Natural killer cell (primary cell): ENCODE measurements around the gene RO60. TPM values are rescaled to one million over a fixed set of nuclear protein-coding genes. Genes with fewer than 3 reads are reported as not detected.
A peak's percentile ranks its signal among the peaks of the same experiment; 100 is the strongest.

Experiments used
- ATAC-seq, 3 donors: fragments of 150-1000 bp in 2 of 3; fragments of 200-7000 bp in 1 of 3; cut with Tn5 transposase; 1 replicate in 1 of 3; 2 replicates in 2 of 3; pipeline ENCODE4 v1.10.0; 2021; ENCODE audit warnings: mild to moderate bottlenecking in 2 of 3, moderate library complexity in 2 of 3
- DNase-seq, 2 donors: peaks; one replicate each; pipeline versions ENCODE4 v3.0.0 to v3.0.0-alpha.2; 2013 to 2021; ENCODE audit warnings: mixed read lengths in 1 of 2
- H3K27ac ChIP-seq: one replicate; pipeline ENCODE4 v1.5.1; 2013; ENCODE audit warnings: mild to moderate bottlenecking, low read length
- H3K27me3 ChIP-seq: one replicate; pipeline ENCODE4 v1.6.1; 2013; ENCODE audit warnings: low read length; ENCODE audit not compliant: control insufficient read depth, insufficient read depth
- H3K36me3 ChIP-seq: one replicate; pipeline ENCODE4 v1.6.1; 2013; ENCODE audit warnings: low read length; ENCODE audit not compliant: control insufficient read depth, insufficient read depth
- H3K4me1 ChIP-seq: one replicate; pipeline ENCODE4 v1.6.1; 2013; ENCODE audit warnings: low read length; ENCODE audit not compliant: control insufficient read depth, insufficient read depth
- H3K4me3 ChIP-seq: one replicate; pipeline ENCODE4 v1.5.1; 2013; ENCODE audit warnings: low read length
- H3K9me3 ChIP-seq: one replicate; pipeline ENCODE4 v1.6.1; 2013; ENCODE audit warnings: low read length; ENCODE audit not compliant: control insufficient read depth, insufficient read depth
- H3K27ac Mint-ChIP-seq, 2 donors: one replicate each; pipeline ENCODE4 v1.8.0; 2022; ENCODE audit warnings: mild to moderate bottlenecking in 2 of 2, mixed read lengths in 2 of 2, moderate library complexity in 1 of 2
- H3K27me3 Mint-ChIP-seq, 2 donors: one replicate each; pipeline ENCODE4 v1.8.0; 2022; ENCODE audit warnings: low read depth in 2 of 2, mixed read lengths in 2 of 2
- H3K36me3 Mint-ChIP-seq: one replicate; pipeline ENCODE4 v1.8.0; 2022; ENCODE audit warnings: mixed read lengths
- H3K4me1 Mint-ChIP-seq, 2 donors: one replicate each; pipeline ENCODE4 v1.8.0; 2022; ENCODE audit warnings: mixed read lengths in 2 of 2
- H3K4me3 Mint-ChIP-seq: one replicate; pipeline ENCODE4 v1.8.0; 2022; ENCODE audit warnings: mild to moderate bottlenecking, moderate library complexity, mixed read lengths
- H3K9me3 Mint-ChIP-seq, 2 donors: one replicate each; pipeline ENCODE4 v1.8.0; 2022; ENCODE audit warnings: mixed read lengths in 2 of 2
- WGBS: methylation state at CpG from one replicate; pipeline ENCODE4 v1.1.7; 2013; ENCODE audit warnings: missing lambda C conversion rate; ENCODE audit not compliant: insufficient coverage; 5-methylcytosine and 5-hydroxymethylcytosine counted together
- intact Hi-C: fragments of 100-400 bp; cut with micrococcal nuclease; formaldehyde crosslinking; loops from one replicate; pipeline ENCODE4 v1.14.2; 2022
- total RNA-seq, 4 donors: library from RNA; stranded (reverse); fragments of 120-200 nt in 1 of 4; gene quantifications; one replicate each; pipeline versions ENCODE4 v1.2.3 to v1.2.4, GENCODE V29; 2013 to 2022
- TF ChIP-seq, protein P1 (sequence below): fragments of 200-600 bp; IDR thresholded peaks from one replicate; pipeline ENCODE4 v1.8.0; 2022; ENCODE audit warnings: antibody characterized with exemption

Gene RO60
- total RNA-seq, 3 donors from 2014 or later (not counting 1 experiment from before 2014, with no cell fraction given), result 74.3 to 95.5 (median 78.9) TPM

DNA sequence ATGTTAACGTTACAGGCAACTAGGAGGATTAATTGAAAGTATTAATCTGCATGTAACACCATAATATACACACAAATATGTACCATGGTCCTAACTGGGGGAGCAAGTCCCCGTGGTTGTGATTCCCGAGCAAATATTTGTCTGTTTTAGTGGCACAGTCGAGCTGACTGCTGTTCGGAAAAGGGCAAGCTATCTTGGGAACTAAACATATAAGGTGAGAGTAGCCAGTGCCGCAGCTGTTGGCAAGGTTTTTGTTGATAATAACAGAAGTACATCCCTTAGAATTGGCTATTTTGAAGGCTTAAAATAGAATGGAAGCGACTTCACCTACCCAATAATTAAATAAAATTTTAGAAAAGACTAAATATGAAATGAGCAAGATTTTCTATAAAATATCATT is 45.7 kb upstream of the RO60 start:
- Histone ChIP-seq H3K27me3 (no peaks in the 10 kb centered on the region), H3K4me3 (no peak overlapping the region), H3K27ac (no peak overlapping the region), H3K4me1 (no peaks in the 10 kb centered on the region), H3K36me3 (peaks cover 12% of the 10 kb centered on the region), H3K9me3 (no peaks in the 10 kb centered on the region)
- H3K27ac Mint-ChIP-seq, result no peak overlapping the region
- no peaks in the 10 kb centered on the region for H3K4me1 Mint-ChIP-seq
- no peaks in the 10 kb centered on the region for H3K27me3 Mint-ChIP-seq
- no peaks in the 10 kb centered on the region for H3K9me3 Mint-ChIP-seq
- intact Hi-C loops, result no loop called here
- TF ChIP-seq, protein P1, sequence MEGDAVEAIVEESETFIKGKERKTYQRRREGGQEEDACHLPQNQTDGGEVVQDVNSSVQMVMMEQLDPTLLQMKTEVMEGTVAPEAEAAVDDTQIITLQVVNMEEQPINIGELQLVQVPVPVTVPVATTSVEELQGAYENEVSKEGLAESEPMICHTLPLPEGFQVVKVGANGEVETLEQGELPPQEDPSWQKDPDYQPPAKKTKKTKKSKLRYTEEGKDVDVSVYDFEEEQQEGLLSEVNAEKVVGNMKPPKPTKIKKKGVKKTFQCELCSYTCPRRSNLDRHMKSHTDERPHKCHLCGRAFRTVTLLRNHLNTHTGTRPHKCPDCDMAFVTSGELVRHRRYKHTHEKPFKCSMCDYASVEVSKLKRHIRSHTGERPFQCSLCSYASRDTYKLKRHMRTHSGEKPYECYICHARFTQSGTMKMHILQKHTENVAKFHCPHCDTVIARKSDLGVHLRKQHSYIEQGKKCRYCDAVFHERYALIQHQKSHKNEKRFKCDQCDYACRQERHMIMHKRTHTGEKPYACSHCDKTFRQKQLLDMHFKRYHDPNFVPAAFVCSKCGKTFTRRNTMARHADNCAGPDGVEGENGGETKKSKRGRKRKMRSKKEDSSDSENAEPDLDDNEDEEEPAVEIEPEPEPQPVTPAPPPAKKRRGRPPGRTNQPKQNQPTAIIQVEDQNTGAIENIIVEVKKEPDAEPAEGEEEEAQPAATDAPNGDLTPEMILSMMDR, result no peak
- 90% methylated on average over 4 of the region's 7 CpGs for WGBS
- ATAC-seq (no peak), DNase-seq (no peak)
- H3K36me3 Mint-ChIP-seq, result no peaks in the 10 kb centered on the region
- no peak overlapping the region for H3K4me3 Mint-ChIP-seq

DNA sequence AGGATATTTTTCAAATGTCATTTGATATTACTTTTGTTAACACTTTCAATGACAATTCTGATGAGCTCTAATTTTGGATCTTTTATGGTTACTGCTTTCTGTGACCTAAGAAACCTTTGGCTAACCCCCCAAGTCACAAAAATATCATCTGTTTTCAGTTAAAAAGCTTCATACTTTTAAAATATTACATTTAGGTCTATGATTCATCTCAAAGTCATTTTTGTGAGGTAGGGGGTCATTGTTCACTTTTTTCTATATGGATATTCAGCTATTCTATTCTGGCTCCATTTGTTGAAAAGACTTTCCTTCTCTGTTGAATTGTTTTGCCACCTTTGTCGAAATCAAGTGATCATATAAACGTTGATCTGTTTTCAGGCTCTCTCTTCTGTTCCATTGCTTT is 45.0 kb upstream of the RO60 start:
- TF ChIP-seq, protein P1, result no peak
- no peaks in the 10 kb centered on the region for H3K9me3 Mint-ChIP-seq
- H3K4me3 ChIP-seq, result no peak overlapping the region
- H3K4me1 ChIP-seq, result no peaks in the 10 kb centered on the region
- no peak for ATAC-seq
- H3K27me3 ChIP-seq, result no peaks in the 10 kb centered on the region
- intact Hi-C loops, result no loop called here
- no peaks in the 10 kb centered on the region for H3K4me1 Mint-ChIP-seq
- no peaks in the 10 kb centered on the region for H3K9me3 ChIP-seq
- no peak overlapping the region for H3K4me3 Mint-ChIP-seq
- H3K36me3 ChIP-seq, result peaks cover 12% of the 10 kb centered on the region
- no peaks in the 10 kb centered on the region for H3K36me3 Mint-ChIP-seq
- no peak overlapping the region for H3K27ac ChIP-seq
- H3K27ac Mint-ChIP-seq, result no peak overlapping the region
- H3K27me3 Mint-ChIP-seq, result no peaks in the 10 kb centered on the region
- no peak for DNase-seq
- WGBS, result 88% methylated on average over 2 of the region's 2 CpGs

DNA sequence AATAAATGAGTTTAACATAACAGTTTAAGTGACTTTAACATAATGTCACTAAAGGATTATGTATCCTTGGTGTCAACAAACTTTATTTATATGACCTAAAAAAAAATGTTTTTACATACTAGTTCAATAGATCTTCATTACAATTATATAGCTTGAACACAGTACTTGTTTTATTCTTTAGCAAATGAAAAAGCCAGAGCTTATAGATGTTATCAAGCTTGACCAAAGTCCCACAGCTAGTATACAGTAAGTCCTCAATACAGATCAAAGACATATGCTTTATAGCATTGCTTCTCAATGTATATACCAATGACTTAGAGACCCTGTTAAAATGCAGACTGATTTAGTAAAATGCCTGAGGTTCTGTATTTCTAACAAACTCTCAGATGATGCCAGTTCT is 42.6 kb upstream of the RO60 start:
- Histone ChIP-seq H3K4me3 (no peak overlapping the region), H3K27ac (no peak overlapping the region), H3K9me3 (no peaks in the 10 kb centered on the region), H3K4me1 (no peaks in the 10 kb centered on the region), H3K27me3 (no peaks in the 10 kb centered on the region), H3K36me3 (peaks cover 21% of the 10 kb centered on the region)
- no peak overlapping the region for H3K27ac Mint-ChIP-seq
- H3K27me3 Mint-ChIP-seq, result no peaks in the 10 kb centered on the region
- intact Hi-C loops, result no loop called here
- no peaks in the 10 kb centered on the region for H3K36me3 Mint-ChIP-seq
- TF ChIP-seq, protein P1, result no peak
- H3K9me3 Mint-ChIP-seq, result no peaks in the 10 kb centered on the region
- no peak for DNase-seq
- no peak overlapping the region for H3K4me3 Mint-ChIP-seq
- ATAC-seq, result no peak
- no peaks in the 10 kb centered on the region for H3K4me1 Mint-ChIP-seq

DNA sequence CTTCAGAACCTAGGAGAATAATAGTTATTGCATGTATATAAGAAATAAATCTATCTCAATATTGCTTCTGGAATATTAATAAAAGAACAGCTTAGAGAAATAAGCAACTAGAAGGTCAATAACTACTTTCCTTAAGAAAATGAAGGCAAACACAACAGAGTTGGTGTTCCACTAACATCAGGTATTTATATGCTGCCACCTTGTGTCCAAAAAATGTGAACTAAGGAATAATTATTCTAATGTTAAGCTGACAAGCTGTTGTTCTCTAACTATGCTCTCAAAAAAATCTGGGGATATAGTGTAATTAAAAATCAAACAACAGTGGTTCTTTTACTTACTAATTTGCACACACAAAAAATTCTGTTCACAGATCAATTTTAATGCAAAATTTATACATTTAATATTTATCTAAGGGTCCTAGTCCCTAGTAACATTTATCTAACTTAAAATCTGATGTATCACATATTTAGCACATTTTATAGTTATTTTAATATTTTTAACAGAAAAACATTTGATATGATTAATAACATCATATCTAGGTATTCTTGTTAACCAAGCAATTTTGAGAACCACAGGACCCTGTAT is 39.9 kb upstream of the RO60 start:
- H3K36me3 Mint-ChIP-seq, result no peaks in the 10 kb centered on the region
- peak in 1 of 2 donors; percentile 66 for DNase-seq
- no peaks in the 10 kb centered on the region for H3K4me1 Mint-ChIP-seq
- intact Hi-C loops, result loop anchor here (1.0 kb wide), 2 partner anchors 214 to 545 kb away; no protein-coding TSS in a partner anchor
- no peaks in the 10 kb centered on the region for H3K27me3 ChIP-seq
- no peaks in the 10 kb centered on the region for H3K9me3 Mint-ChIP-seq
- H3K4me3 ChIP-seq, result no peak overlapping the region
- TF ChIP-seq, protein P1, result peak; percentile 69
- peak in 2 of 3 donors; percentile 60 to 68 for ATAC-seq
- H3K27ac Mint-ChIP-seq, result no peak overlapping the region
- H3K36me3 ChIP-seq, result peaks cover 29% of the 10 kb centered on the region
- H3K4me3 Mint-ChIP-seq, result no peak overlapping the region
- H3K4me1 ChIP-seq, result no peaks in the 10 kb centered on the region
- no peaks in the 10 kb centered on the region for H3K9me3 ChIP-seq
- H3K27ac ChIP-seq, result no peak overlapping the region
- H3K27me3 Mint-ChIP-seq, result no peaks in the 10 kb centered on the region
